Natural killer cell (primary cell): ENCODE data around the gene PAX2. TPM values are rescaled to one million over a fixed set of nuclear protein-coding genes. Genes with fewer than 3 reads are reported as not detected.

Source experiments
- ATAC-seq, 3 donors: fragments of 150-1000 bp in 2 of 3; fragments of 200-7000 bp in 1 of 3; cut with Tn5 transposase; 1 replicate in 1 of 3; 2 replicates in 2 of 3; pipeline ENCODE4 v1.10.0; 2021; ENCODE audit warnings: mild to moderate bottlenecking in 2 of 3, moderate library complexity in 2 of 3
- DNase-seq, 2 donors: peaks; one replicate each; pipeline versions ENCODE4 v3.0.0 to v3.0.0-alpha.2; 2013 to 2021; ENCODE audit warnings: mixed read lengths in 1 of 2
- H3K27ac ChIP-seq: one replicate; pipeline ENCODE4 v1.5.1; 2013; ENCODE audit warnings: mild to moderate bottlenecking, low read length
- H3K27me3 ChIP-seq: one replicate; pipeline ENCODE4 v1.6.1; 2013; ENCODE audit warnings: low read length; ENCODE audit not compliant: control insufficient read depth, insufficient read depth
- H3K36me3 ChIP-seq: one replicate; pipeline ENCODE4 v1.6.1; 2013; ENCODE audit warnings: low read length; ENCODE audit not compliant: control insufficient read depth, insufficient read depth
- H3K4me1 ChIP-seq: one replicate; pipeline ENCODE4 v1.6.1; 2013; ENCODE audit warnings: low read length; ENCODE audit not compliant: control insufficient read depth, insufficient read depth
- H3K4me3 ChIP-seq: one replicate; pipeline ENCODE4 v1.5.1; 2013; ENCODE audit warnings: low read length
- H3K9me3 ChIP-seq: one replicate; pipeline ENCODE4 v1.6.1; 2013; ENCODE audit warnings: low read length; ENCODE audit not compliant: control insufficient read depth, insufficient read depth
- H3K27ac Mint-ChIP-seq, 2 donors: one replicate each; pipeline ENCODE4 v1.8.0; 2022; ENCODE audit warnings: mild to moderate bottlenecking in 2 of 2, mixed read lengths in 2 of 2, moderate library complexity in 1 of 2
- H3K27me3 Mint-ChIP-seq, 2 donors: one replicate each; pipeline ENCODE4 v1.8.0; 2022; ENCODE audit warnings: low read depth in 2 of 2, mixed read lengths in 2 of 2
- H3K36me3 Mint-ChIP-seq: one replicate; pipeline ENCODE4 v1.8.0; 2022; ENCODE audit warnings: mixed read lengths
- H3K4me1 Mint-ChIP-seq, 2 donors: one replicate each; pipeline ENCODE4 v1.8.0; 2022; ENCODE audit warnings: mixed read lengths in 2 of 2
- H3K4me3 Mint-ChIP-seq: one replicate; pipeline ENCODE4 v1.8.0; 2022; ENCODE audit warnings: mild to moderate bottlenecking, moderate library complexity, mixed read lengths
- H3K9me3 Mint-ChIP-seq, 2 donors: one replicate each; pipeline ENCODE4 v1.8.0; 2022; ENCODE audit warnings: mixed read lengths in 2 of 2
- CTCF ChIP-seq: fragments of 200-600 bp; IDR thresholded peaks from one replicate; pipeline ENCODE4 v1.8.0; 2022; ENCODE audit warnings: antibody characterized with exemption
- WGBS: methylation state at CpG from one replicate; pipeline ENCODE4 v1.1.7; 2013; ENCODE audit warnings: missing lambda C conversion rate; ENCODE audit not compliant: insufficient coverage; 5-methylcytosine and 5-hydroxymethylcytosine counted together
- intact Hi-C: fragments of 100-400 bp; cut with micrococcal nuclease; formaldehyde crosslinking; loops from one replicate; pipeline ENCODE4 v1.14.2; 2022
- total RNA-seq, 4 donors: library from RNA; stranded (reverse); fragments of 120-200 nt in 1 of 4; gene quantifications; one replicate each; pipeline versions ENCODE4 v1.2.3 to v1.2.4, GENCODE V29; 2013 to 2022

The PAX2 gene
- total RNA-seq, 3 donors from 2014 or later (not counting 1 experiment from before 2014, with no cell fraction given), result not detected

GRCh38 chr10:100736144-100736808 lies 9.1 kb upstream of the PAX2 start:
- TF ChIP-seq CTCF, result no peak
- Histone ChIP-seq H3K36me3 (no peaks in the 10 kb centered on the region), H3K27ac (no peak overlapping the region), H3K9me3 (no peaks in the 10 kb centered on the region), H3K4me1 (peaks cover 12% of the 10 kb centered on the region), H3K4me3 (no peak overlapping the region), H3K27me3 (peaks cover 57% of the 10 kb centered on the region)
- Mint-ChIP-seq H3K36me3 (no peaks in the 10 kb centered on the region), H3K27me3 (peaks cover 66 to 86% of the 10 kb centered on the region in 2 donors), H3K4me3 (no peak overlapping the region), H3K9me3 (no peaks in the 10 kb centered on the region), H3K4me1 (peaks cover 16 to 44% of the 10 kb centered on the region in 2 donors), H3K27ac (no peak overlapping the region)
- WGBS, result 54% methylated on average over 5 of the region's 6 CpGs
- no peak for DNase-seq
- ATAC-seq, result no peak
- intact Hi-C loops, result no loop called here

- Mint-ChIP-seq H3K4me1 (peaks cover 10 to 38% of the 10 kb centered on the region in 2 donors), H3K9me3 (no peaks in the 10 kb centered on the region), H3K27me3 (peaks cover 64 to 80% of the 10 kb centered on the region in 2 donors), H3K27ac (no peak overlapping the region), H3K4me3 (peak overlapping the region; percentile 60), H3K36me3 (no peaks in the 10 kb centered on the region)
- H3K4me3 ChIP-seq, result no peak overlapping the region
- intact Hi-C loops, result no loop called here
- 41% methylated on average over 7 of the region's 7 CpGs for WGBS
- DNase-seq (no peak), ATAC-seq (no peak)
- no peak overlapping the region for H3K27ac ChIP-seq
- H3K9me3 ChIP-seq, result no peaks in the 10 kb centered on the region
- peaks cover 60% of the 10 kb centered on the region for H3K27me3 ChIP-seq
- H3K36me3 ChIP-seq, result no peaks in the 10 kb centered on the region
- TF ChIP-seq CTCF, result no peak
- peaks cover 10% of the 10 kb centered on the region for H3K4me1 ChIP-seq
Observed at GRCh38 chr10:100736809-100737354, 8.5 kb upstream of the PAX2 start.

GRCh38 chr10:100737355-100738054 lies 7.9 kb upstream of the PAX2 start:
- no peaks in the 10 kb centered on the region for H3K9me3 Mint-ChIP-seq
- Histone ChIP-seq H3K36me3 (no peaks in the 10 kb centered on the region), H3K4me1 (peaks cover 10% of the 10 kb centered on the region), H3K9me3 (no peaks in the 10 kb centered on the region), H3K4me3 (no peak overlapping the region), H3K27me3 (peaks cover 59% of the 10 kb centered on the region), H3K27ac (no peak overlapping the region)
- intact Hi-C loops, result no loop called here
- H3K4me3 Mint-ChIP-seq, result peak overlapping the region; percentile 83
- ATAC-seq (peak in 1 of 3 donors; percentile 25), DNase-seq (peak in 1 of 2 donors; percentile 20)
- peaks cover 62 to 76% of the 10 kb centered on the region in 2 donors for H3K27me3 Mint-ChIP-seq
- 4% methylated on average over 51 of the region's 51 CpGs for WGBS
- no peak for TF ChIP-seq CTCF
- peaks cover 9 to 31% of the 10 kb centered on the region in 2 donors for H3K4me1 Mint-ChIP-seq
- no peaks in the 10 kb centered on the region for H3K36me3 Mint-ChIP-seq
- no peak overlapping the region for H3K27ac Mint-ChIP-seq
